ENCODE measurements around the gene SLC25A51.

DNA sequence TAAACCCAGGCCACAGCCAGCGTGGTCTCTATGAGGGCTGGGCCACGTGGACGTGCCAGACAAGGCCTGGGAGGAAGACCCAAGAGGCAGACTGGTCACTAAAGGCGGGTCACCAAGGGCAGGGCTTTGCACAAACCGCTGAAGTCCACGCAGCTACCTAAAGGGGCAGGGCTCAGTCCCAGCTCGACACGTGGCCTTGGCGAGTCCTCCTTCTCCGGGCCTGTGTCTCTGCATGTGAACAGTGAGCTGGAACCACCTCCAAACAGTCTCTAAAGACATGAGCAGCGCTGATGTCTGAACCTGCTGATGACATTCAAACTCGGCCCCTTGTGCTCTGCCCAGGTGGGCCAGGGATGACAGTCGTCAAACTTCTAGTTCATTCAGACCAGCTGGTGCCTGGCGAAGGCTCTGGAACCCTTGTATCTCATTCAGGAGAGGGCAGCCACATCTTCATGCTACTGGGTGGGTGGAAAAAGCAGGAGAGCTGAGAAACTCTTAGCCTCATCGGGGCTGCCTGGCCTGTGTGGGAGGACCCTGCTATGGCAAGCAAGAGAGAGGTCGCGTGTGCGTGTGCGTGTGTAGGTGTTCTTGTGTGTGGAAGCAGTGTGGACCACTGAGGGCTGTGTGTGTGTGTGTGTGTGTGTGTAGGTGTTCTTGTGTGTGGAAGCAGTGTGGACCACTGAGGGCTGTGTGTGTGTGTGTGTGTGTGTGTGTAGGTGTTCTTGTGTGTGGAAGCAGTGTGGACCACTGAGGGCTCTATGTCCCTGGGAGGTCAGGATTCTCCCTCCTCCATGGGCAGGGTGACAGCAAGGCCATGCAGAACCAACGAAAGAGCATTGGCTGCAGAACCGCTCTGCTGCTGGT lies 14.1 kb upstream of the SLC25A51 start:
- TF ChIP-seq, protein P1, sequence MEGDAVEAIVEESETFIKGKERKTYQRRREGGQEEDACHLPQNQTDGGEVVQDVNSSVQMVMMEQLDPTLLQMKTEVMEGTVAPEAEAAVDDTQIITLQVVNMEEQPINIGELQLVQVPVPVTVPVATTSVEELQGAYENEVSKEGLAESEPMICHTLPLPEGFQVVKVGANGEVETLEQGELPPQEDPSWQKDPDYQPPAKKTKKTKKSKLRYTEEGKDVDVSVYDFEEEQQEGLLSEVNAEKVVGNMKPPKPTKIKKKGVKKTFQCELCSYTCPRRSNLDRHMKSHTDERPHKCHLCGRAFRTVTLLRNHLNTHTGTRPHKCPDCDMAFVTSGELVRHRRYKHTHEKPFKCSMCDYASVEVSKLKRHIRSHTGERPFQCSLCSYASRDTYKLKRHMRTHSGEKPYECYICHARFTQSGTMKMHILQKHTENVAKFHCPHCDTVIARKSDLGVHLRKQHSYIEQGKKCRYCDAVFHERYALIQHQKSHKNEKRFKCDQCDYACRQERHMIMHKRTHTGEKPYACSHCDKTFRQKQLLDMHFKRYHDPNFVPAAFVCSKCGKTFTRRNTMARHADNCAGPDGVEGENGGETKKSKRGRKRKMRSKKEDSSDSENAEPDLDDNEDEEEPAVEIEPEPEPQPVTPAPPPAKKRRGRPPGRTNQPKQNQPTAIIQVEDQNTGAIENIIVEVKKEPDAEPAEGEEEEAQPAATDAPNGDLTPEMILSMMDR (IDR thresholded peaks at IDR 0.05), result no peak
- TF ChIP-seq EP300 (IDR thresholded peaks at IDR 0.05) (no peak), POLR2A (IDR thresholded peaks at IDR 0.05) (no peak)
